Breast epithelium (tissue), 3 donors: Measurements from ENCODE around the gene MEF2C.

Experiments
- POLR2A ChIP-seq: fragments of 450-650 bp; IDR thresholded peaks from one replicate; pipeline ENCODE4 v1.6.1; 2016; ENCODE audit warnings: antibody characterized with exemption, mild to moderate bottlenecking, moderate library complexity
- POLR2AphosphoS5 ChIP-seq, 3 donors: sonication (generic); formaldehyde crosslinking; IDR thresholded peaks; one replicate each; pipeline ENCODE4 v1.6.1; 2017; ENCODE audit warnings: antibody characterized with exemption in 3 of 3
- TF ChIP-seq, protein P1 (sequence below), 3 donors: fragments of 450-650 bp; IDR thresholded peaks; one replicate each; pipeline ENCODE4 v1.5.1; 2016 to 2017; ENCODE audit warnings: antibody characterized with exemption in 3 of 3, mild to moderate bottlenecking in 3 of 3, moderate library complexity in 3 of 3

DNA sequence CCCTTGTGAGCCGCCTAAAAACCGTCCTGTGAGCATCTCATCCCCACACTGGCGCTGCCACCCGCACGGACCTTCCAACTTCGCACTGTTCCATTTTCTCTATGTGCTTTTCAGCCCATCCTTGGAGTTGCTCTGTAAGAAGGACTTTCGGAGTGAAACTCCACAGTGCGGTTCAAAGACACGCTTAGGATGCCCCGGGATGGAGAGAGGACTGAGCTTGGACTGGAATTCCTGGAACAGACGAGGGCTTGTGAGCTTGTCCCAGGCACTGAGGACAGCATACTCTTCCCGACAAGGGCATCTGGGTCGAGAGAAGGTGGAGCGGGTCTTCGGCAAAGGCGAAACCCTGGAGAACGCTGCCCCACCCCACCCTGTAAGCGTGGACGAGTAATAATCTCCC lies 187.8 kb downstream of the MEF2C start:
- no peak for TF ChIP-seq POLR2A
- TF ChIP-seq, protein P1, sequence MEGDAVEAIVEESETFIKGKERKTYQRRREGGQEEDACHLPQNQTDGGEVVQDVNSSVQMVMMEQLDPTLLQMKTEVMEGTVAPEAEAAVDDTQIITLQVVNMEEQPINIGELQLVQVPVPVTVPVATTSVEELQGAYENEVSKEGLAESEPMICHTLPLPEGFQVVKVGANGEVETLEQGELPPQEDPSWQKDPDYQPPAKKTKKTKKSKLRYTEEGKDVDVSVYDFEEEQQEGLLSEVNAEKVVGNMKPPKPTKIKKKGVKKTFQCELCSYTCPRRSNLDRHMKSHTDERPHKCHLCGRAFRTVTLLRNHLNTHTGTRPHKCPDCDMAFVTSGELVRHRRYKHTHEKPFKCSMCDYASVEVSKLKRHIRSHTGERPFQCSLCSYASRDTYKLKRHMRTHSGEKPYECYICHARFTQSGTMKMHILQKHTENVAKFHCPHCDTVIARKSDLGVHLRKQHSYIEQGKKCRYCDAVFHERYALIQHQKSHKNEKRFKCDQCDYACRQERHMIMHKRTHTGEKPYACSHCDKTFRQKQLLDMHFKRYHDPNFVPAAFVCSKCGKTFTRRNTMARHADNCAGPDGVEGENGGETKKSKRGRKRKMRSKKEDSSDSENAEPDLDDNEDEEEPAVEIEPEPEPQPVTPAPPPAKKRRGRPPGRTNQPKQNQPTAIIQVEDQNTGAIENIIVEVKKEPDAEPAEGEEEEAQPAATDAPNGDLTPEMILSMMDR (IDR thresholded peaks at IDR 0.05): no peak
- TF ChIP-seq POLR2AphosphoS5 (IDR thresholded peaks at IDR 0.05): no peak
